Progenitor cell of endocrine pancreas (in vitro differentiated cells): ENCODE data around the gene CGREF1. TPM values are rescaled to one million over a fixed set of nuclear protein-coding genes. Genes with fewer than 3 reads are reported as not detected.
A peak's percentile ranks its signal among the peaks of the same experiment; 100 is the strongest.

ENCODE experiments used
- DNase-seq: peaks from one replicate; pipeline ENCODE4 v3.0.0; 2021; ENCODE audit warnings: low spot score; ENCODE audit not compliant: unreplicated experiment
- H3K27ac Mint-ChIP-seq: 2 replicates; pipeline ENCODE4 v1.8.0; 2021; ENCODE audit warnings: mild to moderate bottlenecking, moderate library complexity, mixed read lengths
- H3K27me3 Mint-ChIP-seq: 2 replicates; pipeline ENCODE4 v1.8.0; 2021; ENCODE audit warnings: mixed read lengths
- H3K36me3 Mint-ChIP-seq: 2 replicates; pipeline ENCODE4 v1.8.0; 2022; ENCODE audit warnings: mixed read lengths; ENCODE audit not compliant: insufficient read depth
- H3K4me1 Mint-ChIP-seq: 2 replicates; pipeline ENCODE4 v1.8.0; 2021; ENCODE audit warnings: low read depth, mixed read lengths
- H3K4me3 Mint-ChIP-seq: 2 replicates; pipeline ENCODE4 v1.8.0; 2021; ENCODE audit warnings: low read depth, mild to moderate bottlenecking, moderate library complexity, mixed read lengths
- H3K9me3 Mint-ChIP-seq: 2 replicates; pipeline ENCODE4 v1.8.0; 2021; ENCODE audit warnings: low read depth, mixed read lengths
- CTCF ChIP-seq: fragments of 200-600 bp; sonication (generic); IDR thresholded peaks from one replicate; pipeline ENCODE4 v1.5.0; 2021; ENCODE audit warnings: antibody characterized with exemption, mild to moderate bottlenecking; ENCODE audit not compliant: unreplicated experiment
- total RNA-seq: library from RNA; stranded (reverse); gene quantifications from 2 replicates; pipeline ENCODE4 v1.2.1, GENCODE V29; 2021

The CGREF1 gene
- total RNA-seq, 1 donor from 2014 or later, result 0.31 TPM

GRCh38 chr2:27136751-27137150 lies 17.8 kb upstream of the CGREF1 start:
- Mint-ChIP-seq H3K4me1 (peaks cover 12% of the 10 kb centered on the region), H3K27ac (no peak overlapping the region), H3K36me3 (no peaks in the 10 kb centered on the region), H3K4me3 (no peak overlapping the region), H3K9me3 (no peaks in the 10 kb centered on the region), H3K27me3 (peaks cover 7% of the 10 kb centered on the region)
- no peak for DNase-seq
- no peak for TF ChIP-seq CTCF

GRCh38 chr2:27135478-27135955 lies 16.6 kb upstream of the CGREF1 start:
- Mint-ChIP-seq H3K27me3 (peaks cover 7% of the 10 kb centered on the region), H3K4me3 (peak overlapping the region; percentile 92), H3K9me3 (no peaks in the 10 kb centered on the region), H3K4me1 (peaks cover 12% of the 10 kb centered on the region), H3K27ac (peak overlapping the region; percentile 97), H3K36me3 (peaks cover 3% of the 10 kb centered on the region)
- no peak for TF ChIP-seq CTCF
- DNase-seq, result no peak

GRCh38 chr2:27134781-27135477 lies 16.0 kb upstream of the CGREF1 start:
- Mint-ChIP-seq H3K27me3 (peaks cover 7% of the 10 kb centered on the region), H3K4me3 (peak overlapping the region; percentile 92), H3K27ac (peak overlapping the region; percentile 97), H3K9me3 (no peaks in the 10 kb centered on the region), H3K36me3 (peaks cover 3% of the 10 kb centered on the region), H3K4me1 (peaks cover 12% of the 10 kb centered on the region)
- TF ChIP-seq CTCF, result no peak
- no peak for DNase-seq

GRCh38 chr2:27133905-27134780 lies 15.2 kb upstream of the CGREF1 start, which contains the start of gene PREB:
TSS of gene PREB (minus strand) at chr2:27134636. CDS start at chr2:27134421, 215 bp downstream.
- H3K4me1 Mint-ChIP-seq, result peaks cover 12% of the 10 kb centered on the region
- H3K36me3 Mint-ChIP-seq, result peaks cover 3% of the 10 kb centered on the region
- TF ChIP-seq CTCF, result peak; percentile 46
- H3K4me3 Mint-ChIP-seq, result peak within 1 kb of the TSS; percentile 92
- DNase-seq, result peak; percentile 99
- H3K27me3 Mint-ChIP-seq, result peaks cover 3% of the 10 kb centered on the region
- no peaks in the 10 kb centered on the region for H3K9me3 Mint-ChIP-seq
- H3K27ac Mint-ChIP-seq, result peak within 1 kb of the TSS; percentile 97

- peak overlapping the region; percentile 90 for H3K27ac Mint-ChIP-seq
- no peaks in the 10 kb centered on the region for H3K27me3 Mint-ChIP-seq
- H3K4me3 Mint-ChIP-seq, result peak overlapping the region; percentile 92
- H3K9me3 Mint-ChIP-seq, result no peaks in the 10 kb centered on the region
- H3K36me3 Mint-ChIP-seq, result peaks cover 3% of the 10 kb centered on the region
- peaks cover 12% of the 10 kb centered on the region for H3K4me1 Mint-ChIP-seq
- TF ChIP-seq CTCF, result no peak
- DNase-seq, result no peak
Observed at GRCh38 chr2:27133195-27133875, 14.4 kb upstream of the CGREF1 start.
